NCI-H460 (cell line): ENCODE results near the gene LONP1. TPM values are rescaled to one million over a fixed set of nuclear protein-coding genes. Genes with fewer than 3 reads are reported as not detected.

Experiments used
- DNase-seq: peaks from one replicate; pipeline ENCODE4 v3.0.0-alpha.2; 2016; ENCODE audit warnings: low read depth; ENCODE audit errors: extremely low read depth
- total RNA-seq: library from RNA; depleted of rRNA; stranded (reverse); fragments of >200 nt; shearing (Covaris generic); gene quantifications from 2 replicates; pipeline ENCODE4 v1.2.3, GENCODE V29; 2014; rRNA removed

Gene LONP1
- total RNA-seq, 1 experiment from 2014 or later: 151 TPM

DNA sequence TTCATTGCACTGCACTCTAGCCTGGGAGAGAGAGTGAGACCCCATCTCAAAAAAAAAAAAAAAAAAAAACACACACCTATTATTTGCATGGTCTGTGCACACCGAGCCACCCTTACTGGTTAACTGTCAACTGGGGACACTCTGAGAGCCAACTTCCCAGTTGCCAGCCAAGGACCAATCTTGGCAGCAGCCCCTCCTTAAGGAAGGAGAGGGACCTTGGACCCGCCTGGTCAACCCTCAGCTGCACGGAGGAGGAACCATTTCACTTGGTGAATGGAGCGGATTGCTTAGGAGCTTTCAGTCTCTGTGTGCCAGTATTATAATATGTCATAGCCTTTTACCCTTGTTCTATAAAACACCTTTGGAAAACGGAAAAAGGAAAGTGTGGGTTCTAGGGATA is 64.5 kb downstream of the LONP1 start:
- DNase-seq: no peak

DNA sequence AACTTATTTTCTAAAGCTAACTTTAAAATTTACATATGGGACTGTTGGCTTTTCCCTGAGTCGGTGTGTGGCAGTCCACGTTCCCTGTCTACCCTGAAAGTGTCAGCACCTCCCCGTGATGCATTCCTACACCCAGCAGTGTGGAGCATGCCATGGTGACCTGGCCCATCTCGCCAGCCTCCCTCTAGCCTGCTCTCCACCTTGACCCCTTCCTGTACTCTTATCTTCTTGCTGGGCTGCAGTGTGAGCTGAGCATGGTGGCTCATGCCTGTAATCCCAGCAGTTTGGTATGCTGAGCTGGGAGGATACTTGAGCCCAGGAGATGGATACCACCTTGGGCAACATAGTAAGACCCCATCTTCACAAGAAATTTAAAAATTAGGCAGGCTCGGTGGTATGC is 65.0 kb downstream of the LONP1 start:
- no peak for DNase-seq

DNA sequence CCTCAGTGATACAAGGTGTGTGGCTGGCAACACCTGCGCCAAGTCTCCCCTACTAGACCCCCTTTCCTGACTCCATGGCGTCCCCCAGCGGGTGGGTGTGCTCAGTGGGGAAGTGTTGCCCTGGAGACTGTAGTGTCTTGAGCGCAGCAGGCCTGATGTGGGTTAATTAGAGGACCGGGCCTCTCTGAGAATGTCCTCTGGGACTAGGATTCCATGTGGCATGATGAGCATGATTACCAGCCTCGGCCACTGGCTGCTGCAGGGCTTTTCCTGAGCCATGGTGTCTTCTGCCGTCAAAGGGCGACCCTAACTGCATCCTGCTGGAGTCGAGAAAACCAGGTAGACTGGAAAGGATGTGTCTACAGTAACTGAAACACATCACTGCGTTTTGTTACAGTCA is 67.7 kb downstream of the LONP1 start:
- no peak for DNase-seq

DNA sequence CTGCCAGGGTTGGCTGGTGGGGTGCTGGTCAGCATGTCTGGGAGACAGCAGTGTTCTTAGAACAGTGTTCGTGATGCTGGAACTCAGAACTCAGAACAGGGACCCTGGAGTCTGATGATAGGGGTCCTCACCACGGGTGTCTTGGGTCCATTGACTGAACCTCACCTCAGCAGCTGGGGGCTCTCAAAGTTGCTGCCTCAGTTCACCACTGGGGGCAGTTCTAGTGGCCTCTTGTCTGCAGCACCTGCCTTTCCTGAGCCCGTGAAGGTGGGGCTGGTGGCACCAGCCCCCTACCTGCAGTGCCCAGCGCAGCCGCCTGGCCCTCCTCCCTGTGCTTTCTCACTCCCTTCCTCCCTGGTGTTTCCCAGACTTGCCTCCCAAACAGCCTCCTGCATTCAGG is 68.6 kb downstream of the LONP1 start:
- DNase-seq: no peak

DNA sequence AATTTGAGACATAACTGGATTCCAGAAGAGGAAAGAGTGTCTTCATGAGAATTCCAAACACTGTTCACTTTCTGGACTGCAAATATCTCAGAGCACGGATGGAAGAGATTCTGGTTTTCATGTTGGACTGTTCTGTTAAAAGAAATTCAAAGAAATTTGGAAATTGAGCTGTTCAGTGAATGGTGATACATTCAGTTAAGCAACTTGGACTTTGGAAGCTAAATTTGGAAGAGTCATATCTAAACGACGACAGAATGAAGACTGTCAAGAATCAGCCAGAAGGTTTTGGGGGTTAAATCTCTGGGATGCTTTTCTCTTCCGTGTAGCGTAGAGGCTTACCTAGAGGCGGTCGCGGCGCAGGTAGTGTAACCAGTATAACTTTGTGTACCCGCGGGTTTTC is 71.5 kb downstream of the LONP1 start:
- DNase-seq: no peak

DNA sequence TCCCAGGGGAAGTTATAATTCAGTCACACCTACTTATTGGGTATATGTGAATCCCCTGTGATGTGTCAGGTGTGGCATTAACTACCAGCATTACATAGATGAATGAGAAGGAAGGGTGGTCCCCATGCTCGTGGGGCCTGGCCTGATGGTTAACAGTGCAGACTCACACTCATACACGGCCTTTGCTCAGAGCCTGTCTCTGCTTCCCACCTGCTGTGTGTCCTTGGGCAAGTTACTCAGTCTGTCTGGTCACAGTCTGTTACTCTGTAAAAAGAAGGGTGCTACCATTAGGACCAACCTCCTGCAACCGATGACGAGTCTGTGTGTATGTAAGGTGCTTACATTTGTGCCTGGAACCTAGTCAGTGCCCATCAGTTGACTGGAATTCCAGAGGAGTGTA is 73.2 kb downstream of the LONP1 start:
- DNase-seq: no peak

DNA sequence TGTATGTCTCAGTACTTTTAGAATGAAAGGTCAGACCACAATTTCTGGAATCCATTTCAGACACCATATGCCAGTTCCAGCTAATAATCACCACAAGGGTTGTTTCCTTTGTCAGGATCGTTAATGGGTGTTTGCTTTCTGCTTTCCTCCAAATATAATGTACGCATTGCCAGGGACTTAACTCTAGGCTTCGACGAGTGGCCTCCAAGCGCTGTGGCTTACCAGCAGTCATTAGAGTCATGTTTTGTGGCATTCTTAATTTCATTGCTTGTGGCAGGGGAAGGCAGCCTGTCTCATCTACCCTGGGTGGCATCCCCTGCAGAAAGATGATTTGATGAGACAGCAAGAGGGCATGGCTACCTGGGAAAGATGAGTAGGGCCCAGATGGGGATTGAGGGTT is 74.5 kb downstream of the LONP1 start:
- no peak for DNase-seq

DNA sequence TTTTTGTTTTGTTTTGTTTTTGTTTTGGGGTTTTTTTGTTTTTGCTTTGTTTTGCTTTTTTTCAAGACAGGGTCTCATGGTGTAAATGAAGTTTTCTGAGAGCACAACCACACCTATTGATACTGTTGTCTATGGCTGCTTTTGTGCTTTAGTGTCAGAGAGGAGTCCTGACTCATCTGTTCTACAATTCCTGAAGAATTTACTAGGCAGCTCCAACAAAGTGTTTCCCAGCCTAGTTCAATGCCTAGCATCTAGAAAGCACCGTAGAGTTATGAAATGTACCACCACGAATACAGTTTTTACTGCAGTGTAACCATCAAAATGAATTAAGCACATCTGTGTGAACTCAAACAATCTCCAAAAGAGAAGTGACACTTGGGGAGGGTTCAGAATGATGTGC is 75.9 kb downstream of the LONP1 start:
- DNase-seq: no peak

DNA sequence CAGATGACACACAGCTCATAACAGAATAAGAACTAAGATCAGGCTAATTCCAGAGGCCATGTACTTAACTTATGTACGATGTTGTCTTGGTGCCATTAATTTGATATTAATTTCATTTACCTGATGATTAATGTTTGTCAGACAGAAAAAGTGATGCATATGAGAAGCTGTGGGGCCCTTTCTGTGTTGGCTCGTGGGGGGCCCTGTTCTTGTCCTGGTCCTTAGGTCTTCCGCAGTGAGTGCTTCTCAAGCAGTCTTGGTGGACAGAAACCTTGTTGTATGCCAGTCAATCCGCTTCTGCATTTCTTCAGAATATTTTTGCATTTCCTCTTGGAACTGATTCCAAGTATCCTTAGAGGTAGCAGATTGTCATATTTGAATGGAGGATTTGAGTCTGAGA is 76.9 kb downstream of the LONP1 start:
- DNase-seq: no peak

DNA sequence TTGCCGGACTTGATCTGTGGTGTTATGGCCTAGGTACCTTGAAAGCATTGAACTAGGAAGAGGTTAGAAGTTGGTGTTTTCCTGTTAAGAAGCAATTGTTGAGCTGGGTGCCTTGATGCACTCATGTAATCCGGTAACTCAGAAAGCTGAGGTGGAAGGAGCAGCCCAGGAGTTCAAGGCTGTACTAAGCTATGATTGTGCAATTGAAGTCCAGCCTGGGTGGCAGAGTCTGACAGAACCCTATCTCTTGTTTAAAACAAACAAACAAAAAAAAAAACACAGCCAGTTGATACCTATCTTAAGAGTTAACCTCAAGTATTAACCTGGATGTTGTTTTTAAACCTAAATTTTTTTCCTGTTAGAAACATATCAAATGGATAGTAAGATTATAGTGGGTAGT is 77.7 kb downstream of the LONP1 start:
- no peak for DNase-seq

Other genes with a start within 250 kb of the LONP1 start
- not detected in 2 replicates for gene TINCR, start 152.2 kb downstream of the LONP1 start, total RNA-seq
- gene SAFB2, start 97.4 kb downstream of the LONP1 start, total RNA-seq: 12.8 and 16.8 TPM in 2 replicates
- gene SAFB, start 97.1 kb downstream of the LONP1 start, total RNA-seq: 22.2 and 25.0 TPM in 2 replicates
- gene MICOS13, start 39.6 kb downstream of the LONP1 start, total RNA-seq: 31.4 and 35.8 TPM in 2 replicates
- 2.3 and 3.5 TPM in 2 replicates for gene HSD11B1L, start 39.1 kb downstream of the LONP1 start, total RNA-seq
- gene RPL36, start 29.9 kb downstream of the LONP1 start, total RNA-seq: 867 and 1,017 TPM in 2 replicates
- gene CATSPERD, start 491 bp upstream of the LONP1 start, total RNA-seq: not detected in 2 replicates
- 1.2 and 1.3 TPM in 2 replicates for gene PRR22, start 64.6 kb upstream of the LONP1 start, total RNA-seq
- 36.4 and 39.9 TPM in 2 replicates for gene DUS3L, start 71.0 kb upstream of the LONP1 start, total RNA-seq
- gene NRTN, start 84.9 kb upstream of the LONP1 start, total RNA-seq: 0.32 and 1.0 TPM in 2 replicates
- not detected in 2 replicates for gene FUT6, start 119.6 kb upstream of the LONP1 start, total RNA-seq
- not detected in 2 replicates for gene FUT3, start 131.3 kb upstream of the LONP1 start, total RNA-seq
- gene FUT5, start 150.4 kb upstream of the LONP1 start, total RNA-seq: not detected in 2 replicates
- 103 and 146 TPM in 2 replicates for gene NDUFA11, start 183.6 kb upstream of the LONP1 start, total RNA-seq
- gene VMAC, start 184.7 kb upstream of the LONP1 start, total RNA-seq: 2.7 and 3.7 TPM in 2 replicates
- gene CAPS, start 194.1 kb upstream of the LONP1 start, total RNA-seq: 2.1 and 2.9 TPM in 2 replicates